DOHH2 (cell line): ENCODE data around the gene IRF2.

Experiments
- CTCF ChIP-seq: fragments of 200-600 bp; sonication (generic); IDR thresholded peaks from one replicate; pipeline ENCODE4 v1.5.1; 2014; ENCODE audit warnings: antibody characterized with exemption, mild to moderate bottlenecking, low read depth, low read length; ENCODE audit not compliant: poor library complexity, severe bottlenecking
- EZH2phosphoT487 ChIP-seq: fragments of 200-600 bp; sonication (generic); IDR thresholded peaks from 2 replicates; pipeline ENCODE4 v1.6.1; 2017; ENCODE audit warnings: borderline replicate concordance, mild to moderate bottlenecking, antibody characterized with exemption, low read length, moderate library complexity, mixed read lengths

- TF ChIP-seq CTCF: no peak
- no peak for TF ChIP-seq EZH2phosphoT487
Measured at GRCh38 chr4:184373886-184374405, 100.4 kb downstream of the IRF2 start.
